AG08396 (cell line): ENCODE results near the gene SGCD.
A peak's percentile ranks its signal among the peaks of the same experiment; 100 is the strongest.

Experiments
- DNase-seq: peaks from one replicate; pipeline ENCODE4 v3.0.0; 2012; ENCODE audit warnings: low spot score, mixed read lengths

Gene SGCD

DNA sequence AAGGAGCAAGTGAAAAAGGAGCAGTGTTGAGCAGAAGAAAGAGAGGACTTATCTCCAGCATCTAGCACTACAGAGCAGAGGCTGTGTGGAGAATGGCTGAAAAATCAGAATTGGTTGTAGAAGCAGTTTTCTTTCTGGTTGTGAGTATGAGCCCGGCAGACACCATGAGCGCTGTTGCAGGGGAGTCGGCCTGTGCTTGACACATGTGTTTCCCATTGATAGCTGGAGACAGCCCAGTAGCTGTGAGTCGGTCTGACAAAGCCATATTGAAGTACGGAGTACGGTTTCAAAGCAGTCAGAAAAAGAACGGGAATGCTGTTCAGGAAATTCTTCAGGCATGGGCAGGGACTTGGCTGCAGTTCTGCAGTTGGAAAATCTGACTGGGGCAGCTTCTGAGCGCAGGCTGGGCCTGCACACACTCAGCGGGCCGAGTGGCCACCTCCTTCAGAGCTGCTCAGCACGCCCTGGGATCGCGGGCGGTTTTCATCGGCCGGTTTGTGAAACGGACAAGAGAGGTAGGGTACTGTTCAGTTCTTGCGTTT is at the start of gene SGCD:
Gene SGCD, plus strand, starts transcription at position 447 of the 542 bp plus-strand sequence.
- DNase-seq: peak; percentile 80

DNA sequence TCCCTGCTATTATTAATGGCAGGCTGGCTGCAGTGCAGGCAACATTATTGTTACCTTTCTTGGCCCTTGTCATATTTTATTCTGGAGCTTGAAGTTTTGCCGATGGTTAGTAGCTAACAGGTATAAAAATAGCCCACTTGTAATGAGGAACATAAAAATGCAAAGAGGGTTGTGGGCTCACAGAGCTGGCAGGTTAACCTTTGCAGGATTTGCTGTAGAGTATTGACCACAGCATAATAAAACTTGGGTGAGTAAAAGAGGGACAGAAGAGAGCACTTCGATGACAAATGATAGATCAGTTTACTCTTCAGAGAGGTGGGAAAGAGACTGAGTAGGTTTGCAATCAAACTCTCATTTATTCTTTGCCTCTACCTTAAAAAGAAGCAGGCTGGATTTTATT is 49.7 kb upstream of the SGCD start:
- no peak for DNase-seq

DNA sequence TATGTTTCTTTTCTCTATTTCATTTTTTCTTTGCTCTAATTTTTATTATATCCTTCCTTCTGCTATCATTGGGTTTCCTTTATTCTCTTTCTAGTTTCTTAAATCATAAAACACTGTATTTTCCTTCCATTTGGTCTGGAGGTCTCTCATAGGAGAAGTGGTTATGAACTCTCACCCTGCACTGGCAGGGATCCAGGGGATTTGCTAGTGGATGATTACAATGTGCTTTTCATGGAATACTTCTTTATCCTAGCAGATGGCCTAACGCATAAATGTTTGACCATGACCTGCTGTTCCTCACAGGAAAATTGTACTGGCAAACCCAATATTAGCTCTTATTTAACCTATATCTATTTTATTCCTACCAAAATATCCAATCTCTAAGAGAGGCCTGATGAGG is 31.5 kb upstream of the SGCD start:
- no peak for DNase-seq

DNA sequence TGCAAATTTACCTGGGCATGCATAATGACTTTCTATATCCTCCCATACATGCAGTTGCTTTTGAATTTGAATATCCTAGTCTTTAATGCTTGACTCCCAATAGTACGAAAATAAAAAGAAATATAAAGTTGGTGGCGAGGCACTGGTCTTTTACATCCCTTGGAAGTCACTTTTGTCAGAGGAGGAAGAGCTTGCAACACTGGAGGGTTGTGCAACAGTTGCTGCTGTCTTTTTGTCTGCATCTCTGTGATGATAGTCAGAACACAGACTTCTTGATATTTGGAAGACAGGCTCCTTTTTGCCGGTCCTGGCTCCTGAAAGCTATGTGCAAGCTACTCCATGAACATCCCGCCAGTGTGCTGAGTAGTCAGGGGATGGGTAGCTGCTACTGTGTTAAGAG is 16.8 kb upstream of the SGCD start:
- DNase-seq: no peak

DNA sequence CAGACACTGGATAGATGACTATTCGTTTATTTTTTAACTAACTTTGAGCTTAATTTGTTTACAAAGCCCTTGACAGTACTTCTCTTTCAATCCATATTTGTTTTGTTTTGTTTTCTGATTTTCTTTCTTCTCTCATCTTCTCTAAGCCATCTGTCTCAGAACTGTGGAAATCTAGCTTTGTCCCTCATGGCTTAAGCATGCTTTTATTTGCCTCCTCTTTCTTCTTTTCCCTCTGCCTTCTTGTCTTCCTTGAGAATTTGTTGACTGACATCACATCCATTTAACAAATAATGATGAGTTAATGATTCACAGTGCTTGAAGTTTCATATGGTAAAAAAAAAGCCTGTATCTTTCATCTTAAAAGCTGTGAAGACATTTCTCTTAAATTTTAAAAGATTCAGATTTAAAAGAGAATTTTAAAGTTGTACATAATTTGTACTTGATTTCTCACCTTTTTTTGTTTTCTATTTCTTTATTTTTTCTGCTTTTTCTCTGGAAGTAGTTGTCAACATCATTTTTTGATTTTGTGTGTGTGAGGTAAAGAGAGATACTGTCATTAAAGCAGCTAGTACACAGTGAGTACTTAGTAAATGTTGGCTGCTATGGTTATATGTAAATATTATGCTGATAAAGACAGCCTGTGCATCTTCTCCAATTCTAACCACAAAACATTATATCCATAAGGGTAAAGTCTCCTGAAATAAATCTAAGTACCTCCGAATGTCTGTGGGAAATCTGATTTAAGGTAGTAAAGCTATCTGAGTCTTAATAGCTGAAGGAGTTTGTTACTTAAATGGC is 13.9 kb upstream of the SGCD start:
- DNase-seq: no peak

DNA sequence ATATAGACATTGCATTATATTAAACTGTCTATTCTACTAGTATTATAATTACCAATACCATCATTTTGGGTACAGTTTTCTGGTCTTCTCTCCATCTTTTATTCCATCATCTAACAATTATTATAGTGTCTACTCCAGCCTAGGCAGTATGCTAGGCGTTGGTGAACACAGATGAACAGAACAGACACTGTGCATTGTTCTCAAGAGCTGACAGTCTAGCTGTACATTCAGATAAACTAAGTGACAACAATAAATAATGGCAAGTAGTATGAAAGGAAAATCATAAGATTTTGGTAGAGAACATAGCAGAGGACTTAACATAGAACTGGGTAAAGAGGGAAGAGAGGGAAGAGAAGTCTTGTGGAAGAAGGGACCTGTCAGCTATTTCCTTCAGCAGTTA is 12.5 kb upstream of the SGCD start:
- DNase-seq: no peak

DNA sequence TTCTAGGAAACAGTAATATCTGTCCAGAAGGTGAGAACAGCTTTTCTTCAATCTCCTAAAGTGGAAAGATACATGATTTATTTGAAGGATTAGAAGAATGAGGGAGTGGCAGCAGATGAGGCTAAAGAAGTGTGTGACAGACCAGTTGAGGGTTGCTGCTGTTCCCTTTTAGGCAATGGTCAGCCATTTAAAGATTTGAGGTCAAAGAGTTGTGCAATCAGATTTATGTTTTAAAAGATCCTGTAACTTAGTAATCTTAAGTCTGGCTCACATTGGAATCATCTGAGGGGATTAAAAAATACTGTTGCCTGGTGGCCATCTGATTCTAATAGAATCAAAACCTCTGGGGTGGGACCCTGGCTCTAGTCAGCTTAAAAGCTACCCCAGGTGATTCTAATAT is 4.3 kb upstream of the SGCD start:
- no peak for DNase-seq

DNA sequence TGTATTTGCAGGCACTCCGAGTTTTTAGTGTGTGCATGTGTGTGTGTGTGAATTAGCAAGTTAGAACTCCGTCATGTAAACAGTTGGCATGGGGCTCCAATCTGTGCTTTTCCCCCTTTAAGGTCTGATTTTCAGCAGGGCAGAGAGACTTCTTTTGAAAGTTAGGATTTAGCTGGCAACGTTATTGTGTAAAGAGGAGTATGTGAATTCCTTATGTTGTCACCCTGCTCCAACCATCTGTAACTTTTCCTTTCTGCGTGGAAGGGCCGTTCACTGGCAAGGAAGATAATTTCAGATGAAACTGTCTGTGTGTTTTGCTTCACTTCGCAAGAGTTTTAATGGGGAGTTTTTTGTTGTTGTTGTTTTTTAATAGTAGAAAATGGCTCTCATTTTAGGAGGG is 332 bp downstream of the SGCD start:
- no peak for DNase-seq

DNA sequence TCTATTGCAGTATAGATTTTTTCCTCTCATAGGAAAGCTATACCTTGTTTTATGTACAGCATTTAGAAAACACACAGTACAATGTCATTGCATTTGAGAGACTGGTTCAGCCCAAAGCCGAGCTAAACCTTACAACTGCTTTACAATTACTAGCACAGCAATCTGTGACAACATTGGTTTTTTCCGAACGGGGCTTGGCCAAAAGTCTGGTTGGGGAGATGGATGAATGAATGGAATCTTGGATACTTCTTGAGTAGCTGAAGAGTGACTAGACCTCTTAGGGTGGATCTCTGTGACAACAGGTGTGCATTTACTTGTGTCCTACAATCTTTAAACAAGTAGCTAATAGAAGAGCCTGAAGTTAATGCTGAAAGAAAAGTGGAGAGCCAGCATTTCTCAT is 1.2 kb downstream of the SGCD start:
- DNase-seq: no peak

DNA sequence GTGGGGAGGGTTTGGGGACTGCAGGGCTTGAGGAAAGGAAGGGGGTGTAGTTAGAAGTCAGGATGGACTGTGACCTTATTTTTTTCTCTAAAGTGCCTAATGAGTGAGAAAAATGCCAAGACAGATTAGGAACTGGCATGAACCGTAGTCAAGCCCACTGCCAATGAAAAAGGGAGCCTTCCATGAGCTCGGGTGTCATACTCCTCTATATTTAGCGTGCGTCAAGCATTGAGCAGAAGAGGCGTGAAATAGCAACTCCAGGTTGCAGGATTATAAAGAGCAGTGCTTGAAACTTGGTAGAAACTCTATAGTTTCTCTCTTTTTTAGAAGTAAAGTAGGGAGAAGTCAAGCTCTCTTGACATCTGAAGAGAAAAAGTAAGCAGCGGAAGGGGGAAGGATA is 1.8 kb downstream of the SGCD start:
- no peak for DNase-seq

DNA sequence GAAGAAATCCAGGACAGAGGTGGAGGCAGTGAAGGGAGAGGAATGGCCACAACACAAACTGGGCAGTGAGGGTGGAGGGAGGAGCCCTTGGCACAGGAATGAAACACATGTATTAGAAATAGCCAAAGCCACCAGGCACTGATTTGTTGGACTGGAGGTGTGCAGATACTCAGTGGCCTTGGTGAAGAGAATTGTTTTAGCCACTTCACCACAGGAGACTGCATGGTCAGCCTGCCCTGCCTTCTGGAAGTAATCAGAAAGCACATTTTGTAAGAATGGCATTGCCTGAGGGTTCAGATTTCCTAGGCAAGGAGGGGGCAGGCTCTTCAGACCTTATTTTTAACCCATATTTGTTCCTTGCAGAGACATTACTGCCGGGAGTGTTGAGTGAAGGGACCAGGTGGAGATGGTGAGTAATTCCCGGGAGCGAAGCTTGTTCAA is 2.2 kb downstream of the SGCD start:
- no peak for DNase-seq

DNA sequence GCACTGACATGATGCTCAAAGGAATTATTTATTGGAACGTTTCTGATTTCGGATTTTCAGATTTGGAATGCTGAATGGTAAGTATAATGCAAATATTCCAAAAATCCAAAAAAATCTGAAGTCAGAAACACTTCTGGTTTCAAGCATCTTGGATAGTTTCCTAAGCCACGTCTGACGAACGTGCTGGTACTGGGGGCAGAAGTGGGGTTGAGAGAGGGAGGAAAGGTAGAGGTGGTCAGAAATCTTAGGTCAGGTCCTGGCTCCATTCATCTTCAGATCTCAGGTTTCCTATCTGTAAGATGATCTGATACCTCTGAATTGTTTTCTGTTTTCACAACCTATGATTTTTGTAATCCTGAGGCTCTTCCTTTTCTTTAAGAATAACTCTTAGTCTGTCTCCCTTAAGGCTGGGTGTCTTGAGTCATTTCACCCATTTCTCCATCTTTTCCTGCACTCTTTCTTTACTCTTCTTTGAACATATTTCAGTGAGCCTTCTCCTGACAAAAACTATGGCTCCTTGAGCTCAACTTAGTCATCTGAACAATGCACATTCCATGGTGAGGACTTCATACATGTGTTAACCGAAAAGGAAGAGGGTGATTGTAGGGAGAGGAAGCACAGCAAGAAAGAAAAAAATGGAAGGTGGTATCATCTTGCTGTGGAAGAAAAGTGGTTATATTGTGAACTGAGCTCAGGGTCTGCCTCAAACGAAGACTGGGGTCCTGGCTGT is 3.3 kb downstream of the SGCD start:
- no peak for DNase-seq

DNA sequence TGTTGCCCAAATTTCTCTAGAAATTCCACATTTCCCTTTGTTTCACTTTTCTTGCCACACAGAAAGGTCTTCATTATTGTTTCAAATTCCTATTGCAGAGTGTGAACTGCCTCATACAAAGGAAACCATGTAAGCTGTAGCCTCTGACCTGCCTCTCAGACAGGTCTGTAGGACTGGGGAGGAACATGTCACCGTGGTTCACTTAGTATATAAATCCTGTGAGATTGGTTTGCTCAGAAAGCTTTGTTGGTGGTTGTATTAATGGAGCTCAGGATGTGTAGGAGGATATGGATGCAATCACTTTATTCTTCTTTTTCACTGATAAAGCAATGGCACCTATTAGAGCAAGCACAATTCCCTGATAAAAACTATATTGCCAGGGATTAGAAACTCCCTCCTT is 4.2 kb downstream of the SGCD start:
- no peak for DNase-seq

DNA sequence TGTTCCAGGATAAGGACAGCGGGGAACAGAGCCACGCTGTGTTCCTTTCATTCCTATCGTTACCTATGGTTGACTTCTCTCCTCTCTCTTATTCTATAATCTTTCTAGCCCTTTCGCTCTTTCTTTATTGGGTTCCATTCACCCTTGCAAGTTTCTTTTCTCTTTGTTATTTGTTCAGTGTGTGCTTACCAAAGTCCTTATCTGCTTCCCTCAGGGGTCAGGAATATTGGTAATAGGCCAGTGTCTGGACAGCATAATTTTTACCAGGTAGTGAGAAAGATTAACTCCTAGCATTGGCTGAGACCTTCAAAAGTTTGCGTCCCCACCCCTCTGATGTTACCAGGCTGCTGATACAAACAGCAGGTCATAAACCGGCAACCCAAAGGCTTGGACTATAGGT is 4.9 kb downstream of the SGCD start:
- DNase-seq: no peak

DNA sequence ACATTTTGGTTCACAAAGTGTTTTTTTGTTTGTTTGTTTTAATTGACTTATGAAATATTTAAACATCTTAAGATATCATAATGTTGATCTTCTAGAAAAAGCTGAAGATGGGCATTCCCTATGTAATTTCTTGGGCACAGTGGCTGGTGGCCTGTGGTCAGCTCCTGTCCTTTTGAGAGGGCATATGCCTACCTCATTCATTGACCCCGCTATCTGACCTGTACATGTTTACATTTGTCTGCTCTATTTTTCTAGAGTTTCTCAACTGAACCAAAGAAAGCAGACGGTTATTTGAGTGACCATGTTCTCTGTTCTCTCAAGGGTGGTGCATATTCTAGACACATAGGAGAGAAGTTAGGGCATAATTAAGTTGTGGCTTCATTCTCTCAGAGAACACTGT is 5.3 kb downstream of the SGCD start:
- no peak for DNase-seq

DNA sequence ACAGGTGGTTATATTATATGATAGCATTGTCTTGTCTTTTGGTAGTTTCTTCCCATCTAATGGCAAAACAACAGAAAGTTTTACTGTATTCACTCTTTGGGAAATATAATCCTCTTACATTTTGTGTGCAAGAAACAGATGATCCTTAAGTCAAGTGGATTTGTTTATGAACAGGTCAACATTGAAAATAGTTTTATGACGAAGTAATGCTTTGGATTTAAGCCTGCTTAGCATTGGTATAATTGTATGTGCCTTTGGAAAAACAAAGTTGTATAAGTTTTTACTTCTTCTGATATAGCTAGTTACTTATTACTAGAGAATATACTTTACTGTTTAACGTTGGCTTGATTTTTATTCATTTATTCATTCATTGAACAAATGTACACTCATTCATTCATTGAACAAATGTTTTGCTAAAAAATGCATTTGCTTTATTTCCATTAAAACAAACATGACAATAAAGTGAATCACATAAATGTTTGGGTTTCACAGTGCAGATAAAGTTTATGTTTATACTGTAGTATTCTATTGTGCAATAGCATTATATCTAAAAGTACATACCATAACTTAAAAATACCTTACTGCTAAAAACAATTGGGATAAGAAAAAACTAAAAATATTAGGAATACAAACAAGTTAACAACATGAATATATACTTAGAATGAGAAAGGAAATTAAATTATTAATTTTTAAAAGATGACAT is 12.3 kb downstream of the SGCD start:
- no peak for DNase-seq

DNA sequence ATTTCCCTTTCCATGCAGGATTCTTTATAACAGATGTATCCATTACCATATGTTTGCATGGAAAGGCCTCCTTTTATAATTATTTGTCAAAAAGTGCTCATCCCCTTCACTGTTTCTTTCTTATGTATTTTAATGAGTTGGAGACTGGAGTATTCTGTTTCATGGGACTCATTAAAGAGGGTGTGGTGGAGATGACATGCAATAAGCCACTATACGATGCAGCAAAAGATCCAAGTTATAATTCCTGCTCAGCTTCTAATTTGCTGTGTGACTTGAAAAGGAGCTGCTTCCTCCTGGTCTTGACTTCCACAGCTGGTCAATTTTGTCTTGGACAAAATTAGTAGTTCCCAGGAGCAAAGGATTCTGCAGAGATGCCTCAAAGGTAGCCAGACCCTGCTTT is 13.9 kb downstream of the SGCD start:
- no peak for DNase-seq

DNA sequence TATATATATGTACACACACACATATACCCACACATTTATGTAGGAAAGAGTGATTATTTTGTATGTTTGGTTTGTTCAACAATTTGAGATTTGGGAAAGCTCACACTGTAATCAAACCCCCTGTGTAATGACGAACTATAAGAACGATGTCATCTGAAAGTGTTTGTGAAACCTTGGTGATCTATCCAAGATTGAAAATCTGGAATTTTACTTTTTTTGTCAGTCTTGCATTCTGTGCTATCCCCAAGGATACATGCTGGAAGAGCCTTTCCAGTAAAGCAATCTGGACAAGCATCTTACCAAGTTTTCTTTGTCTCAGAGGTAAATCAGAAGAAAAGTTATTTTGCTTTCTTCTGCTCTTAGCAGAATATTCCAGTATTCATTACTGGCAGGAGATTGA is 23.3 kb downstream of the SGCD start:
- no peak for DNase-seq

DNA sequence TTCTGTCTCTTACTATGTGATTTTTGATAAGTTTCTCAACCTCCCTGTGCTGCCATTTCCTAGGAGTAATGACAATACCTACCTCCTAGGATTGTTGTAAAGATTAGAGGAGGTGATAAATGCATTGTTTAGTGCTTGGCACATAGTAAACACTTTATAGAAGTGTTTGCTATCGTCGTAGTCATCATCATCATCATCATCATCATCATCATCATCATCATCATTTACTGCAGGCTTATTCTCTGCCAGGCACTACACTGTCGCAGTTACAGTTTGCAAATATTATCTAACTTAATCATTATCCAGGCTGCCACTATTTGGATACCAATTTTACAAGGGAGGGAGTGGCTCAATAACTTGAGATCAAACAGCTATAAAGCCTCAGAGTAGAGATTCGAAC is 24.5 kb downstream of the SGCD start:
- no peak for DNase-seq

DNA sequence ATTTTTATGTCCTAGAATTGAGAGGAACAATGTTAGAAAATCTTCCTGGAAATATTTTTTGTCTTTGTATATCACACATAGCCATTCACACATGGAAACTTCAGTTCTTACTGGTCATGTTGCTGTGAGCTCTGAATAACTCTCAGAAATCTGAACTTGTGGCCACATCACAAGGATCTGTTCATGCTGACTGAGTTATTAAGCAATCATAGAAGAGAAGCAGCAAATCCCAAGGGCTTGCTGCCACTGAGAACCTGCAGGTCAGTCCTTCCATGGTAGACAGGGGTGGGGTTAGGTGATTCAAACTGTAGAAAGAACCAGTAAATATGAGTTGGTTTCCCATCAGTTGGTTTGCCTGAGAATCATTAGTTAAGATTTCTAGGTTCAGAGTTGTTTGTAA is 27.6 kb downstream of the SGCD start:
- DNase-seq: no peak

DNA sequence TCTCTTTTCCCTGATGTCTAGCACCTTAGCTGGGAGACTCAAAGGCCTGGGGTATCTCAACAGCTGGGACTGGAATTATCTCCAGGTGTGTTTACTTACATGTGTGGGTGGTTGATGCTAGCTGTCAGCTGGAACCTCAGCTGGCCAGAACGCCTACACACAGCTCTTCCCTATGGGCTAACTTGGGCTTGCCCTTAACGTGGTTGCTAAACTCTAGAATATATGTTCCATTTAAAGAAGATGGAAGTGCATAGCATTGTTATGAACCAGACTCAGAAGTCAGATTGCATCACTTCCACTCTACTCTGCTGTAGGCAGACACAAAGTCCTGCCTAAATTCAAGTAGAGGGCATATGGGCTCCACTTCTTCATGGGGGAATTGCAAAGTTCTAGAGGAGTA is 29.3 kb downstream of the SGCD start:
- peak; percentile 6 for DNase-seq

DNA sequence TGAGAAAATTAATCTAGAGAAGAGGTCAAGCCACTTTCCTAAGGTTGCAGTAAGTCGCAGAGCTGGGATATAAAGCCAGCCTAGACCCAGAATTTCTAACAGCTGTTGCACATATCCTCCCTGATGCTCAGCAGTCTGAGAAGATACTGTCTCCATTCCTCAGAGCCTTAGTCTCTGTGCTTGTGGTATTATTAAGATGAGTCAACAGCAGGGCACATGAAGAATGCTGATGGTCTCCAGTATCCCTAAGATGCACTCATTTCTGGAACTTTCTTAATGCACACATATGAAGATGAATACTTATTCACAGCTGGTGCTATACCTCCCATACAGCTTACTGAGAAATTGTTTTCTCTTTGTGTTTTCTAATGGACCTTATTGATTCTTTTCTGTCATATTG is 32.5 kb downstream of the SGCD start:
- DNase-seq: peak; percentile 61
